ENCODE results near the gene PPARG. TPM values are rescaled to one million over a fixed set of nuclear protein-coding genes. Genes with fewer than 3 reads are reported as not detected.
"Not testable (repeated sequence)": the region's sequence is repeated elsewhere in the genome, so short reads cannot be mapped to it uniquely, and the experiment has no call there.

The PPARG gene
- polyA plus RNA-seq, 3 donors = 21.9 to 218 (median 113) TPM

DNA sequence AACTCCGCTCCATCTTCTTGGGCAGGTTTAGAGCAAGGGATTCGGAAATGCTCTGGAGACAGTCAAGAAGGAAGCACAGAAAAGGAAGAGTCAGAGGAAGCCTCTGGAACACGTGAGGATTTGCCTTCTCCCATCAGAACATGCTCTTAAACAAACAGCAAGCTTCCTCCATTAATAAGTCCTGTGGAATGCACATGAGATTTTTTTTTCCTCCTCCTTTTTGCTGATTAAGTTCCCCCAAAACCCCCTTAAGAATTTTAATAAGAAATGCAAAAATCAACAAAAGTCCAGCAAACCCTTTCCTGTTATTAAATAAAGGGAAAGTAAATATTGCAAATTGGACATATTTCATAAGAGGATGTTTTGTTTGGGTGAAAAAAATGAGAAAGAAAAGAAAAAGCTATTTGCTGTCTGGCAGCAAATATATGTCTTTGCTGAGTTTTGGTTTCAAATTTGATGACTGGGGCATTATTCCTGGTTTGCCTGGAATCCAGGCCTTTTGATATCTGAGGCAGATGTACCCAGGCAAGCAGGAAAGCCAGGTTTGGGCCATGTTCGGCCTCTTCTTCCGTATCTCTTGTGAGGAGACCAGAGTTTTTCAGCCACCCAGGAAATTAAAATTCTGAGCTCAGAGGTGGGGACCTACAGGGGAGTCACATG is 187.5 kb downstream of the PPARG start:
- no peak overlapping the region for H3K27ac ChIP-seq (ENCODE audit: low read depth, low read length)
- 56 to 71% (median 67%) methylated on average over 5 of the region's 5 CpGs for WGBS, 3 donors

DNA sequence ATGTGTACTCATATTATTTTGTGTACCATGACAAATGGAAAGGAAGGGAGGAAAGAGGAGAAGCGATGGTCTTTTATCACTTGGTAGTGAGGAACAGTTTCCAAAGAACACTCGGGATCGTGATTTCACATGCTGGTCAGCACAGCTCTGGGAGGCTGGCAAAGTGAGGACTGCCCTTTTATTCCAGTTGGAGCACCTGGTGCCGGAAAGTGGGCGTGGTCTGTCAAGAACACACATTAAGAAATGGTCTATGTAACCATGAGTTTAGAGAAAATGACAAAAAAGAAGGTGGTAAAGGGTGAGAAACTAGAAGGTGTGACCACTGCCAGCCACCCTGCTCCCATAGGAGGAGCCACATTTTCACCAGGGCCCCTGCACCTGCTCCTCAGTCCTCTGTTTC is 188.4 kb downstream of the PPARG start:
- 79 to 93% (median 89%) methylated on average over 5 of the region's 5 CpGs for WGBS, 3 donors
- no peak overlapping the region for H3K27ac ChIP-seq (ENCODE audit: low read depth, low read length)

DNA sequence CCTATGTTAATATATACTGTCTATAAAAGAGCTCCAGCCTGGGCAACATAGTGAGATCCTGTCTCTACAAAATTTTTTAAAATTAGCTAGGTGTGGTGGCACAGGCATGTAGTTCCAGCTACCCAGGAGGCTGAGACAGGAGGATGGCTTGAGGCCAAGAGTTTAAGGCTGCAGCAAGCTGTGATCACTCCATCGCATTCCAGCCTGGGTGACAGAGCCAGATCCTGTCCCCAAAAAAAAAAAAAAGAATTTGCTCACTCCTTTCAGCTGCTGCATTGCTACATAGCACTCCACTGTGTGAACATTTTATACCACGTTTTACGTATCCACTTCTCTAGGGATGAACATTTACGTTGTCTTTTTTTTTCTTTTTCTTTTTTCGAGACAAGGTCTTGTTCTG is 189.5 kb downstream of the PPARG start:
- 76 to 85% (median 76%) methylated on average over 5 of the region's 5 CpGs for WGBS, 3 donors
- H3K27ac ChIP-seq (ENCODE audit: low read depth, low read length) = no peak overlapping the region

DNA sequence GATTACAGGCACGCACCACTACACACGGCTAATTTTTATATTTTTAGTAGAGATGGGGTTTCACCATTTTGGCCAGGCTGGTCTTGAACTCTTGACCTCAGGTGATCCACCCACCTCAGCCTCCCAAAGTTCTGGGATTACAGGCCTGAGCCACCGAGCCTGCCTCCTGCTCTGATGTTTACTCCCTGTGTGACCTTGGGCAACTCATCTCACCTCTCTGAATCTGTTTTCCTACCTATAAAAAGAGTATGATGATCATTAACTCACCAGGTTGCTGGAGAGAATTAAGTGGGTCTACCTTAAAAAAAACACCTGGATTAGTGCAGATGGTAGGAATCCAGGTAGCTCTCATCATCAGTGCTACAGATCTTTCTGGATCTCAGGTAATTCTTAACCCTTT is 190.3 kb downstream of the PPARG start:
- 65 to 86% (median 82%) methylated on average over 3 of the region's 3 CpGs for WGBS, 3 donors

DNA sequence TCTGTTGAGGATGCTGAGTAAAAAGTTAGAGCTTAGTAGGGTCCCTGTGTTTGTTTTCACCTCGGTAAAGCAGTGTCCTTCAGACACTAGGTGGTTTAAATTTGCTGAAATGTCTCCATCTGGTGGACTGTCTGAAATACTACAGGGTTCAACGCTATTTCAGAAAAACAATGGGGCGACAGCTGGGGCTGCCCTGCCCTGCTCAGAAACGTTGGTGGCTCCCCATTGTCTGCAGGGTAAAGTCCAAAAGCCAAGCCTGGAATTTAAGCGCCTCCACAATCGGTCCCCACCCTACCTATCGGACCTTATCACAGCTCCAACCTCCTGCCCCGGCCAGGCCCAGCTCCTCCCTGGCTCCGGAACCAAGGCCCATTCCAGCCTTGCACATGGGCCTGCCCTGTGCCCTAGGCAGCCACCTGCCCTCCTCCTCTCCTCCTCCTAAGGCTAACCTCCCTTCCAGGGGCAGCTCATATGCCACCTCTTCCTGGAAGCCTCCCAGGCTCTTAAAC is 191.1 kb downstream of the PPARG start:
- H3K27ac ChIP-seq (ENCODE audit: low read depth, low read length) = no peak overlapping the region
- WGBS, 3 donors = 17 to 23% (median 22%) methylated on average over 9 of the region's 9 CpGs

More for the DNA sequence above, 190.3 kb downstream of the PPARG start:
- not testable (repeated sequence) for H3K27ac ChIP-seq (ENCODE audit: low read depth, low read length)

DNA sequence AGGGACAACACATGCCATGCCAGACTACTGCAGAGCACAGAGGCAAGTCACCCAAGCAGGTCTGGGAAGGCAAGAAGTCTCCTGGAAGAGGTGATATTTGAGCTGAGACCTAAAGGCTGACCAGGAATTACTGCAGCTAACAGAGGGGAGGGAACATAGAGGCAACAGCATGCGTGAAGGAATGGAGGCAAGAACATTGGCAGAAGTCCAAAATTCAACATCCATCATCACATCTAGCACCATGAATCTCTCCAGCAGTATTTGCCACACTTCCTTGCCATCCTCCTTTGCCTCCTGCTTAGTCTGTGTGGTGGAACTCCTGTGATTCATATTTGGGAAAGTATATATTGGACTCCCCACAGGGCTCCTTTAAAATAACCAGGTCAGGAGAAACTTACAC is 194.5 kb downstream of the PPARG start:
- 24 to 32% (median 30%) methylated on average over 1 of the region's 1 CpG for WGBS, 3 donors
- no peak overlapping the region for H3K27ac ChIP-seq (ENCODE audit: low read depth, low read length)

DNA sequence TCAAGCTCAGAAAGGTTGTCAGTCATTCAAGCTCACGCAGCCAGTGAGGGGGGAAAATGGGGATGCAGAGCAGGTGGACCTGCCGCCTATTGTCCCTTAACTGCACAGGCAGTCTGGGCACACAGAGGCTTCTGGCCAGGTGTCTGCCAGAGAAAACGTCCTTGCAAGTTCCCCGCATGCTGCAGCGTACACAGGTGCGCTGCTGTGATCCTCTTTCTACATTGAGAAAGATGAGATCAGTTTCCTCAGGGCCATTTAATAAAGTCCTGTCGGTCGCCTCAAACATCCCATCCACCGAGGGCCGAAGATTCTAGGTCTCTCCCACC is 195.0 kb downstream of the PPARG start:
- 1 to 7% (median 6%) methylated on average over 10 of the region's 10 CpGs for WGBS, 3 donors
- no peak overlapping the region for H3K27ac ChIP-seq (ENCODE audit: low read depth, low read length)

Other genes starting within 250 kb of the PPARG start
- gene TIMP4, start 130.2 kb upstream of the PPARG start, polyA plus RNA-seq = 100 to 1,000 TPM in 2 of 3 donors, 10 to 100 TPM in 1; 29.1 to 374 (median 109) TPM
- gene TSEN2, start 195.4 kb downstream of the PPARG start, polyA plus RNA-seq = 10 to 100 TPM in 2 of 3 donors, 1 to 10 TPM in 1; 9.4 to 12.5 (median 12.4) TPM